SW480 (cell line): ENCODE measurements around the gene EXOC6B.

Experiments used
- DNase-seq: peaks from one replicate; pipeline ENCODE4 v3.0.0-alpha.2; 2016; ENCODE audit warnings: low spot score

EXOC6B gene

DNA sequence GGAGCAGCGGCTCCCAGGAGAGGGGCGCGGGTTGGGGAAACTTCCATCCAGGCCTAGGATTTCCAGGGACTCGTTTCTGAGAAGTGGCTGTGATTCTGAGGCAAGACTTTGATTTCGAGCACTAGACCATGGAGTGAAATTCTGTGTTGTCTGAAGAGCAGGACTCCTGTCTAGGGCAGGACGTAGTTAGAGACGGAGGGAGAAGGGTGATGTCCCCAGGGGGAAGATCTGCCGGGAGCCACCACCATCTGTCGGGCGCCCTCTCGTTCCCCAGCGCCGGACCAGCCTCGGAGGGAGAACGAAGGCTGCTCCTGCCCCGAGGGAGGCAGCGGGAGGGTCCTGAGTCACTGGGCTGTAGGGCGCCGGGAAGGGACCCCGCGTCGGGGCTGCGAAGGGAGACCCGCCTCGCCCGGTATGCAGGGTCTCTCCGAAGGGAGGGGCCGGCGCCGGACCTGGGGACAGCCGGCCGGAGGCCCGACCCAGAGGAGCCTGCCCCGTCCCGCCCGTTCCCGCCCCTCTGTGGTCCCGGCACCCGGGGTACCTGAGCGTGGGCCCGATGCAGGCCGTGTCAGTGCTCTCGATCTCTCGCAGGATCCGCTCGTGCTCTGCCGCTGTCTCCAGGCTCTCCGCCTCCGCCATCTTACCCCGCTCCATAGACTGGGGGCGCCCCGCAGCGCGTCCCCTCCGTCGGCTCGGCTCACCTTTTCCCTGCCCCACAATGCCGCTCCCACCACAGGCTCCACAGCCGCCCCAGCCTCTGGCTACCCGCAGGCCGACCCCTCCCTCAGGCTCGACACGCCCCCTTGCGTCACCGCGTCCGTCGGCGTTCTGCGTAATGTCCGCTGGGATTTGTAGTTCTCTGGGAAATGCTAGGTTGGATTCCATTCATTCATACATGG, at the start of gene EXOC6B:
TSS of gene EXOC6B (minus strand) at position 777 of the 899 bp plus-strand sequence.
- peak; percentile 90 for DNase-seq

DNA sequence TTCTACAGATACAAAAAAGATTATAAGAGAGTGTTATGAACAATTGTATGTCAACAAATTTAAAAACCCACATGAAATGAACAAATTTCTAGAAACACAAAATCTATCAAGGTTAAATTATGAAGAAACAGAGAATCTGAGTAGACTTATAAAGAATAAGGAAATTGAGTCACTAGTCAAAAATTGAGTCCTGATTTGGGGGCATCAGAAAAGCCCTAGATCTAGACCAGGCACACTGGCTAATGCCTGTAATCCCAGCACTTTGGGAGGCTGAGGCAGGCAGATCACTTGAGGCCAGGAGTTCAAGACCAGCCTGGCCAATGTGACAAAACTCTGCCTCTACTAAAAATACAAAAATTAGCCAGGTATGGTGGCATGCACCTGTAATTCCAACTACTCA, 46.0 kb upstream of the EXOC6B start:
- no peak for DNase-seq

DNA sequence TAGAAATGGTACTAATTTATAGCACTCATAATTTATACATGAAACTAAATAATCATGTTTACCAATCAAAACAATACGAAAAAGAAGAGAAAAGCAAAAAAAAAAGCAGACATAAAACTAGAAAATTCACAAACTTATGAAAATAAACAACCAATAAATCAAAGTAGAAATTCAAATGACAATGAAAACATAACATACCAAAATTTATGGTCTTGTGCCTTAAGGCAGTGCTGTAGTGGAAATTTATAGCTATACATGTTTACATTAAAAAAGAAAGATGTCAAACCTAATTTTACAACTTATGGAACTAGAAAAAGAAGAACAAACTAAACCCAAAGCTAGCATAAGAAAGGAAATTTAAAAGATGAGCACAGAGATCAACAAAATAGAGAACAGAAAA, 45.2 kb upstream of the EXOC6B start:
- no peak for DNase-seq

DNA sequence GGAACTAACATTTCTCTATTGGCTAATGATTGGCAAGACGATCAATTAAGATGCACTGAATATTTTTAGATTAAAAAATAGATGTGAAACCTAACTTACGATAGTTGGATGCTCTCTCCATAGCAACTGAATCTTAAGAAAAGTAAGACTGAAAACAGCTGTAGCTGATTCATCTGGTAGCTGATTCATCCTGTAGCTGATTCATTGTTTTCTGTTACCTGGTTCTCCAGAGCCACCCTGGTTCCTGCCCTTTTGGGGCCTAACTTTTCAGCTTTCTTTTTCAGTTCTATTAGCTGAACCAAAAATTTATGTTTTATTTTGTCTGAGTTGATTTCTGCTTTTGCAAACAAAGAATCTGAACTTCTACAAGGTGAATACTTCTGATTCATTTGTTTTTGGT, 38.7 kb upstream of the EXOC6B start:
- DNase-seq = peak; percentile 16

DNA sequence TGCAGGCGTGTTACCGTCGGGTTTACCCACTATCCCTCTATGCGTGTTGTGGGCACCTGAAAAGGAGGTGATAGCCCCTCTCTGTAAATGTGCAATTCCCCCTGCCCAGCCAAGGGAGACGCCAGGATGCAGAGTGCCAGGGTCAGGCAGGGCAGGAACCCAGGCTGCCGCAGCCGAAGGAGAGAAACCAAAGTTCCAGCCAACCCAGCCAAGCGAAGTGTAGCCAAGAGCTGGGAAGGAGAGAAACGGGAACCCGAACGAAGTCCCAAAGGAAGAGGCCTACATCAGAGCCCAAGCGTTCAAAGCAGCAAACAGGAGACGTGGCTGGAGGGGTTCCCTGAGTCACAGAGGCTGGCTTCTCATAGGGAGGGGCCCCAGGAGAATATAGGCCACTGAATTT, 37.2 kb upstream of the EXOC6B start:
- no peak for DNase-seq

DNA sequence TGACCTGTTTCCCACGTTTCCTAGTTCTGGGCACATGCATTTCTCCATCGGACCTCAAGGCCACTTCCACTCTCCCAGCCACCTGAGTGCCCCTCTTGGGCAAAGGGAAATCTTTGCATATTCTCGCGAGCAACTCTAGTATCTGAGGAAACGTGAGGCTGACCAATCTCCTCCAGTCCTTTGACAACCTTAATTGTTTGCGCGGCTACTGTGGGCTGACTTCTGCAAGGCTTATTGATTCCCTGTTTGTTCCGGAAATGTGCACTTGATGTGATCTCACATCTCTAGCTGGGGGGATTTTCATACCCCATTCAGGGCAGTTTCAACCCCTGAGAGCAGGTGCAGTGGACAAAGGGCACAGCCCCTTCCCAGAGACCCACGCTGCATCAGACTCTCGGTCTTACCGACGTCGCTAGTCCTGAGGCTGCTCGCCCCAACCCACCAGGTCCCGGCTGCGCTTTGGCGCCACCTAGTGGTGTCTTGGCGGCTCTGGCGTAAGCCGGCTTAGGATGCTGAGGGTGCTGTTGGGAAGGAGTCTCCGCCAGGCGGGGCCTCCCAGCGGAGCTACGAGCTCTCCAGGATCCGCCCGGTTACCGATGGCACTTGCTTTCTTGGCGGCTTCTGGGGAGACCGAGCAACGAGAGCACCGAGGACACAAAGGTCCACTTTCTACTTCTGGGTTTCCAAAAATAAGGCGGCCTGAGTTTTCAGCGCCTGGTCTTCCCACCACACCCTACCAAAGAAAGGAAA, 36.6 kb upstream of the EXOC6B start:
- DNase-seq = peak; percentile 79

DNA sequence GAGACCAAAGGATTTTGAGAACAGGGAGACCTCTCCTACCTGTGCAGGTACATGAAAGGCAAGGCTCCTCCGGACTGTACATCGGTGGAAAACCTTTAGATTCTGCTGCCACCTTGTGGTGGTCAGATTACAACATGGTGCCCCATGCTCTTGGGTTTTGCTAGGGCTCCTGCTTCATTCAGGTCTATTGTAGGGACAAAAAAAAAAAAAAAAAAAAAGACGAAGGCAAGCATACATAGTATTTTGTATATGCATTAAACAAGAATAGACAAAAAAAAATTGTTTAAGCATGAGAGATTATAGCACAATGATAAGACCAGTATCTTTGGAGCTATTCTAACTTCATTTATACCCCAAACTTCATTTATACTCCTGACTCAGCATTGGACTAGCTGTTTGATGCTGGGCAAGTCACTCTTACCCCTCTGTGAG, 34.0 kb upstream of the EXOC6B start:
- peak; percentile 88 for DNase-seq

DNA sequence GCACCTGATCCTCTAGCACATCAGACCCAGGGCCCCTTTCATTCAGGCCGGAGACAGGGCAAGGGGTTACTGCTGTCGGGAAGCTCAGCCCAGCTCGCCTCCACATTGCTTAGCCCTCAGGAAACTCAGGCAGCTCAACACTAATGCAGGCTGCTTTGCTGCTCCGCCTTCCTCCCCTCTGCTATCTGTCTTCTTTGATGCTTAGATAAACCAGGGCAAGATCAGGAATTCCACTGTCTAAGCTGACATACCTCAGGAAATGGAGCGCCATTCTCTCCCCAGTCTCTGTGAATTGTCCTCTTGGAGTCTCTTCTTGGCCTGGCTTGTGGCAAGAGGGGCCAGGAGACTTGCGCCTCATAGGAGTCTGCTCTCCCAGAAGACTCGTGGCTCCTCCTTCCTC, 25.5 kb upstream of the EXOC6B start:
- no peak for DNase-seq

DNA sequence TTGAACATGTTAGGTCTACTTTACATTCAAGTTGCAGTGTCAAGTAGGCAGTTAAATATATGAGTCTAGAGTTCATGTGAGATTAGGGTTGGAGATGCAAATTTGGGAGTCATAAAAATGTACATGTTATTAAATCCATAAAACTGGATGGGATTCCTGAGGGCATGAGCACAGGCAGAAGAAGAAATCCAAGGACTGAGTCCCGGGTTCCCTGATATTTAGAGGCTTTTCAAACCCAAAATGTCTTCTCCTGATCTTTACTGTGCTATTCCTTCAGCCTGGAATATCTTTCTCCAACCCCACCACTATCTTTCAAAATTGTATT, 23.3 kb upstream of the EXOC6B start:
- no peak for DNase-seq

DNA sequence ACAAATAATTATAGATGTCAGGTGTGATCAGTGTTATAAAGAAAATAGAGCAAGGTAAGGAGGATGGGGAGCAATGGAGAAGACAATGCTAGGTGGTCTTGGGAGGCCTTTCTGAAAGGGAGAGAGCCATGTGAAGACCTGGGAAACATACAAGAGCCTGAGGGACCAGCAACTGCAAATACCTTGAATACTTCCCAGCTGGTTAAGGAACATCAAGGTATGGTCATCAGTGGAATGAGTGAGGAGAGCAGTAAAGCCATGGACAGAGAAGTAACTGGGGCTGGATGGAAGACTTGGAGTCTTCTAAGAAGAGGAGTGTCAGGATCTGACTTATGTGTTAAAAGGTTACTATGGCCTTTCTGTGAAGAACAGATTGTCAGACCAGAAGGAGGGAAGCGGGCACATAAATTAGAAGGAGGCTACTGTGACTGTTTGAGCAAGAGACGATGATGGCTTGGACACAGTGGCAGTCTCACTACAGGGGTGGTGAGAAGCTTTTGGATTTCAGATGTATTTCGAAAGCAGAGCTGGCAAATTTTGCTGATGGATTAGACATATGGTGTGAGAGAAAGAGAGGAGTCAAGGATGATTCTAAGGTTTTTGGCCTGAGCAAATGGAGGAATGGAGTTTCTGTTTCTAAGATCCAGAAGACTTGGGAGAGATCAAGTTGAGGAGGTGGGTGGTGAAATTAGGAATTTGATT, 22.8 kb upstream of the EXOC6B start:
- DNase-seq = no peak

DNA sequence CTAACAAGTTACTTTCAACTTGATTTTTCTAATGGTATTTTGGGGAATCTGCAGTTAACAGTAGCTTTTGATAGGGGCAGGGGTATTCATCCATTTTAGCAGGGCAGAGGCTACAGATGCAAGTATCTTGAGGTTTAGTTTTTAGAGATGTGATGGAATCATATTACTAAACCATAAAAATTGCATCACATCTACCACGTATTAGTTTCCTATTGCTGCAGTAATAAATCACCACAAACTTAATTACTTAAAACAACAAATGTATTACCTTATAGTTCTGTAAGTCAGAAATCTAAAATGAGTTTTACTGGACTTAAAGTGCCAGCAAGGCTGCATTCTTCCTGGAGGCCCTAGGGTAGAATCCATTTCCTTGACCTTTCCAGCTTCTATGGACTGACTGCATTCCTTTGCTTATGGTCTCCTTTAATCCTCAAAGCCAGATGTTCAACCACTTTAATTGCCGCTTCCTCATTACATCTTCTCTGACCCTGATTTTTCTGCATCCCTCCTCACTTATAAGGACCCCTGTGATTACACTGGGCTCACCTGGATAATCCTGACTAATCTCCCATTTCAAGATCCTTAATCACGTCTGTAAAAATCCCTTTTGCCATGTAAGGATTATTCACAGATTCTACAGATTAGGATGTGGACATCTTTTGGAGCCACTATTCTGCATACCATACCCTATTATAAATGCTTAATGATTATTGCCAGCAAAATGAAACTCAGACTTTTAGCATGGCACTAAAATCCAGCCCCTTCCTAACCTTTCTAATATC, 21.9 kb upstream of the EXOC6B start:
- DNase-seq = no peak

DNA sequence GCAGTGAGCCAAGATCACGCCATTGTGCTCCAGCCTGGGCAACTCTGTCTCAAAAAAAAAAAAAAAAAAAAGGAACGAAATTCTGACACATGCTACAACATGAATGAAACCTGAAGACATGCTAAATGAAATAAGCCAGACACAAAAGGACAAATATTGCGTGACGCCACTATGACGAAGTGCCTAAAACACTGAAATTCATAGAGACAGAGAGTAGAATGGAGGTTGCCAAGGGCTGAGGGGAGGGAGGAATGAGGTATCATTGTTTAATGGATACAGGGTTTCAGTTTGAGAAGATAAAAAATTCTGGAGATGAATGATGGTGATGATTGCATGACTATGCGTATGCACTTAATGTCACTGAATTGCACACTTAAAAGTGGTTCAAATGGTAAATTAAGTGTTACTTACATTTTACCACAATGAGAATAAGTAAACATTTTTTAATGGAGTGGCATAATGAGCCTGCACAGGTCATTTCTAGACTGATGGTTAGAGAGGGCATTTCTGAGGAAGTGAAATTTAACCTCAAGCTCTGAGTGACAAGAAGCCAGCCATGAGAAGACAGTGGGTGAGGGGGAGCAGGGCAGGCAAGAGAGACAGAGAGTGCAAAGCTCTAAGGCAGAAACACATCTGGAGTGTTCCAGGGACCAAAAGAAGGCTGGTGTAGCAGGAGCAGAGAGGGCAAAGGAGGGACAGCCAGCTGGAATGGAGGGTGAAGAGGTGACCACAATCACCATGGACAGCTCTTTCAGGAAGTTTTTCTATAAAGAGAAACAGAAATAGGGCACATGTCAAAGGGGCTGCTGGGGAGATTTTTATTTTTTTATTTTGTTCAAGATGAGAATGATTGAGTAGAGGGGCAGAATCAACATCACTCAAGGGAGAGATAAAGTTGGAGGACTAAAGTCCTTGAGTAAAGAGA, 20.6 kb upstream of the EXOC6B start:
- no peak for DNase-seq

DNA sequence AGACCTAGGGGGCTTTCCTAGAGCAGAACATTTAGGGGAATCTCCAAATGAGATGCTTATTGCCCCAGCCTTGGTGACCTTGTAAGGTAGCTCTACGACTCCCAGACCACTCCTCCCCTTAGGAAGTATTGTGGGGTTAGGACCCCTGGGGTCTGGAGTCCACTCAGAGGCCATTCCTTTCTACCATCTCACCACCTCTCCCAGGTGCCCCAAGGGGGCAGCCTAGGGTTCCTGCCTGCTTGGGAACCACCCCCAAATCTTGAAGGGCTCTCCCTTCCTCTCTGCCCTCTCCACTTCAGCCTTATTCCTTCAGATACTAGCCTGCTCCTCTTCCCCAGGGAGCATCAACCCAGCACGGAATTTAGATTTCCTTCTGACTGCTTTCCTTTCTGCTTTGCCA, 17.5 kb upstream of the EXOC6B start:
- no peak for DNase-seq

DNA sequence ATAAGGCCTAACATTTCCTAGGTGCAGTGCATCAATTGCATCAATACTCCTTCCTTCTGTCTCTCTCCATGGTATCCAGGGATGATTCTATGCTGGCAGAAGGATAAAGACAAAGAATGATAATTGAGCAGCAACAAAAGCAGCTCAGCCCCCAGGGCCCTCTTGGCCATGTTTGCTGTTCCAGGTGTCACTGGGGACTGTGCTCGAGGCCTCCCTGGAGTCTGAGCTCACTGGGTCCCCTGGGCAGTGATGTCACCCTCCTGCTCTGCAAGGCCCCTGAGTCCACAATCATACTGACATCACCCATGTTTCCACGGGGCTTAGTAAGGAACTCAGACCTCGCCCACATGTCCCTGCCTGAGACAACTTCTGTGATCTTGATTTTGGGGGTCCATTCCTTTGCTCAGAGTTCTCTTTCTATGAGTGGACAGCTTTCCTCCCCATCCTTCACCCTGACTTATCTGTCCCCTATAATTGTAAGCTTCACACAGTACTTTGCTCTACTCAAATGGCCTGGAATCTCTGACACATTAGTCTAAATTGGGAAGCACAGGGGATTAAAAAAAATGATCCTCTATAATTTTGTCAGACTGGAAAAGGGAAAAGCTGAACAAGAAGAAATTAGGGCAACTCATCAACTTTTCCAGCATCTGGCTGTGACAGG, 15.8 kb upstream of the EXOC6B start:
- DNase-seq = no peak

DNA sequence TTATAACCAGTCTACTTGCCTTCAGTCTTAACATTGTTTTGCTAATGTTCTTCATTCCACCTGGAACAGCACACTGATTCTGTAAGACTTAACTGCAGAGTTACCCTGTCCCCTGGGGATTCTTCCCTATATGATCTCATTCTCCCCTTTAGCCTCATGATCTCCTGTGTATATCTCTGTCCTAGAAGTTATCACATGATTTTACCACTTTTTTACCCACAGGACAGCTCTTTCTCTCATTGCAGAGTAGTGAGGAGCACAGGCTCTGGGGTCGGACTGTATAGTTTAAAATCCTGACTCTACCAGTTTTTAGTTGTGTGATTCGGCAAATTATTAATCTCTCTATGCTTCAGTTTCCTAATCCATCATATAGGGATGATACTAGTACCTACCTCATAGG, 14.2 kb upstream of the EXOC6B start:
- no peak for DNase-seq

DNA sequence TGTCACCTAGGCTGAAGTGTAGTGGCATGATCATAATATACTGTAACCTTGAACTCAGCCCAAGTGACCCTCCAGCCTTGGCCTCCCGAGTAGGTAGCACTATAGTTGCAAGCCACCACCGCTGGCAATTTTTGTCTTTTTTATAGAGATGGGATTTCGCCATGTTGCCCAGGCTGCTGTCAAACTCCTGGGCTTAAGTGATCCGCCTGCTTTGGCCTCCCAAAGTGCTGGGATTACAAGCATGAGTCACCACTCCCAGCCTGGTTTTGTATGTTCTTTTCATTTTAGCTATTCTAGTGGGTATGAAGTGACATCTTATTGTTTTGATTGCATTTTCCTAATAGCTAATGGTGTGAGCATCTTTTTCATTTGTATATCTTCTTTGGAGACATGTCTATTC, 11.3 kb upstream of the EXOC6B start:
- DNase-seq = no peak

DNA sequence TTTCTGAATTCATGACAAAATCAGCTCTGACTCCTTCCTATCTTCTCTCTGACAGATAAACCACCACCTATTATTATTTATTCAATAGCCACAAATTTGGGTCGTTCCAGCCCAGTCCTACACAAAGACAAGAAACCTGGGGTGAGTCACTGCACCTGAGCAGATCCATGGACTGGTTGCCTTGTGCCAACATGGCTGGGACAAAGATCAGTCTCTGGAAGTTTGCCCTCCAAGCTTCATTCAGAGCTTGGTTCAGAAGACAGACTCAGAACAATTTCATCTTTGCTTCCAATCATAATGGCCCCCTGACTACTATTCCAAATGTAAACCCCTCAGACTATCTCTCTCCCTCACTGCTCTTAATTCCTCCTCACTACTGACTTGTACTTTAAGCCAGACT, 9.6 kb upstream of the EXOC6B start:
- DNase-seq = no peak

DNA sequence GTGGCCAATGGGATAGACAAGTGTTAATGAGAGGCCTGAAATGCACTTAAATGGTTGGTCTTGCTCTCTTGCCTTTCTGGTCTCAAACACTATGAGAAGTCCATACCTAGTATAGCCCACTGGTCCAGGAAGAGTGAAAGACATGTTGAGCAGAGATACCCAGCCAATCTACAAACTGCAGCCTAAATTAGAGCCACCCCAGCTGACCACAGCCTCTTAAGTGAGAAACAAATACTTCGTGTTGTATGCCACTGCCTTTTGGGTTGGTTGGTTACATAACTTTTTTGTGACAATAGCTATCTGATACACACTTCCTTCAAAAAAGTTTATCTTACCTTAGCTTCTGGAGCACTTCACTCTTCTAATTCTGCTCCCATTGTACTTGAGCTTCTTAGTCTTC, 8.8 kb upstream of the EXOC6B start:
- no peak for DNase-seq

DNA sequence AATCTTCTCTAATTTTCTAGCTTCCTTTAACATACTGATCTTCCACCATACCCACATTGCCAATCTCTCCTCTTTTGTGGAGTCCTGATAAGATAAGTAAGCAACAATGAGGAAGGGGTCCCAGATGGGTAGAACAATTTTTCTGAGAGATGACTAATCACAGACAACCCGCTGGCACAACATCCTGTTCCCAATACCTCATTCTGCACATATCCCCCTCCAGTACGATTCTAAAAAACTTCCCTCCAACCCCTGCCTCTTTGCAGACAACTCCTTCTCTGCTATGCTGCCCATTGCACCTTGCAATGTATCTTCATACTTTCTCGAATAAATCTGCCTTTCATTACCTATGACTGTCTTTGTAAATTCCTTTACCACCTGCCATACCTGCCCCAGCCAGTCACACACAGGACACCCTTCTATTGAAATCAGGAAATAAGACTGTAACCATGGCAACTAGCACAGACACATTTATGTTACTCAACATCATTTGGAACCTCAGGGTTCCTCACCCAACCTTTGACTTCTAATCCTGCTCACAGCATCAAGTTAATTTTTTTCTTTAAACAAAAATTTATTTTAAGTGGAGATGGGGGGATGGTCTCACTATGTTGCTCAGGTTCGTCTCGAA, 7.4 kb upstream of the EXOC6B start:
- no peak for DNase-seq

DNA sequence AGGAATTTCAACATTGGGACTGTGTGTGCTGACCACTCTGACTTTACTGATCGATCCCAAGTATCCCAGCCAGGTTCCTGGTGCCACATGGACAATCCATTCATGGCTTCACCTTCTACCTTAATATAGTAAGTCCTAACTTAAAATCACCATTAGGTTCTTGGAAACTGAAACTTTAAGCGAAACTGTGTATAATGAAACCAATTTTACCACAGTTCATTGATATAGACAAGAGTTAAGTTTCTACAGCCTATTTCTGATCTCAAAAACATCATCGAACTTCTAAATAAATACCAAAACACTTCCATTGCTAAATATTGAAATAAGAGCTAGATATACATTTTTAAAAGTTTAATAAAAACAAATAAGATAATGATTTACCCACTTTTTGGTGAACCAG, 4.4 kb upstream of the EXOC6B start:
- DNase-seq = no peak
